OCI-LY1 (cell line): ENCODE data around the gene EVI2B.
"Not testable (repeated sequence)": the region's sequence is repeated elsewhere in the genome, so short reads cannot be mapped to it uniquely, and the experiment has no call there.

ENCODE experiments used
- H2AFZ ChIP-seq: fragments of 200-600 bp; sonication (generic), shearing (Covaris generic); 2 replicates; pipeline ENCODE4 v1.6.0; 2014; ENCODE audit warnings: antibody characterized with exemption, mild to moderate bottlenecking, low read length
- H3F3A ChIP-seq: fragments of 200-600 bp; sonication (generic), shearing (Covaris generic); 2 replicates; pipeline ENCODE4 v1.6.0; 2014; ENCODE audit warnings: mild to moderate bottlenecking, antibody characterized with exemption, low read length, moderate library complexity; ENCODE audit not compliant: insufficient read depth
- H3K27ac ChIP-seq: fragments of 200-600 bp; sonication (generic); 2 replicates; pipeline ENCODE4 v1.5.1; 2014; ENCODE audit warnings: low read length, mixed run types, mild to moderate bottlenecking, low read depth; ENCODE audit not compliant: poor library complexity, severe bottlenecking
- H3K27me3 ChIP-seq: fragments of 200-600 bp; sonication (generic); 2 replicates; pipeline ENCODE4 v1.6.0; 2014; ENCODE audit warnings: antibody characterized with exemption, mild to moderate bottlenecking, low read length, moderate library complexity; ENCODE audit not compliant: insufficient read depth
- H3K36me3 ChIP-seq: fragments of 200-600 bp; sonication (generic); 2 replicates; pipeline ENCODE4 v1.6.1; 2014; ENCODE audit warnings: mild to moderate bottlenecking, antibody characterized with exemption, low read length, moderate library complexity, mixed read lengths; ENCODE audit not compliant: insufficient read depth
- H3K4me1 ChIP-seq: fragments of 200-600 bp; sonication (generic); 2 replicates; pipeline ENCODE4 v1.5.1; 2014; ENCODE audit warnings: mild to moderate bottlenecking, low read length, moderate library complexity; ENCODE audit not compliant: insufficient read depth, severe bottlenecking
- H3K4me2 ChIP-seq: fragments of 200-600 bp; sonication (generic), shearing (Covaris generic); 2 replicates; pipeline ENCODE4 v1.6.1; 2014; ENCODE audit warnings: low read length
- H3K4me3 ChIP-seq: fragments of 200-600 bp; sonication (generic); 2 replicates; pipeline ENCODE4 v1.5.1; 2014; ENCODE audit warnings: low read length, low read depth, mild to moderate bottlenecking, mixed read lengths; ENCODE audit not compliant: poor library complexity, severe bottlenecking
- H3K79me2 ChIP-seq: fragments of 200-600 bp; shearing (Covaris generic); 2 replicates; pipeline ENCODE4 v1.6.1; 2016; ENCODE audit warnings: mixed run types, low read length, mixed read lengths; ENCODE audit not compliant: insufficient read depth
- H3K9ac ChIP-seq: fragments of 200-600 bp; sonication (generic), shearing (Covaris generic); 2 replicates; pipeline ENCODE4 v1.6.1; 2014; ENCODE audit warnings: mild to moderate bottlenecking, low read length, mixed read lengths
- H3K9me2 ChIP-seq: fragments of 200-600 bp; sonication (generic), shearing (Covaris generic); 2 replicates; pipeline ENCODE4 v1.6.1; 2014; ENCODE audit warnings: low read depth, mild to moderate bottlenecking, low read length, mixed read lengths
- H3K9me3 ChIP-seq: fragments of 200-600 bp; shearing (Covaris generic); 2 replicates; pipeline ENCODE4 v1.6.1; 2014; ENCODE audit warnings: low read length, mixed read lengths
- H4K20me1 ChIP-seq: fragments of 200-600 bp; sonication (generic), shearing (Covaris generic); 2 replicates; pipeline ENCODE4 v1.6.0; 2016; ENCODE audit warnings: mild to moderate bottlenecking, low read length; ENCODE audit not compliant: insufficient read depth
- EZH2 ChIP-seq: fragments of 200-600 bp; sonication (generic), shearing (Covaris generic); IDR thresholded peaks from 2 replicates; pipeline ENCODE4 v1.8.0; 2017; ENCODE audit warnings: borderline replicate concordance, mixed run types, mild to moderate bottlenecking, antibody characterized with exemption, low read length, moderate library complexity, mixed read lengths
- TF ChIP-seq, protein P1 (sequence below): fragments of 200-600 bp; sonication (generic), shearing (Covaris generic); IDR thresholded peaks from 2 replicates; pipeline ENCODE4 v1.5.1; 2017; ENCODE audit warnings: mild to moderate bottlenecking, antibody characterized with exemption, low read length, moderate library complexity, mixed read lengths

Gene EVI2B

DNA sequence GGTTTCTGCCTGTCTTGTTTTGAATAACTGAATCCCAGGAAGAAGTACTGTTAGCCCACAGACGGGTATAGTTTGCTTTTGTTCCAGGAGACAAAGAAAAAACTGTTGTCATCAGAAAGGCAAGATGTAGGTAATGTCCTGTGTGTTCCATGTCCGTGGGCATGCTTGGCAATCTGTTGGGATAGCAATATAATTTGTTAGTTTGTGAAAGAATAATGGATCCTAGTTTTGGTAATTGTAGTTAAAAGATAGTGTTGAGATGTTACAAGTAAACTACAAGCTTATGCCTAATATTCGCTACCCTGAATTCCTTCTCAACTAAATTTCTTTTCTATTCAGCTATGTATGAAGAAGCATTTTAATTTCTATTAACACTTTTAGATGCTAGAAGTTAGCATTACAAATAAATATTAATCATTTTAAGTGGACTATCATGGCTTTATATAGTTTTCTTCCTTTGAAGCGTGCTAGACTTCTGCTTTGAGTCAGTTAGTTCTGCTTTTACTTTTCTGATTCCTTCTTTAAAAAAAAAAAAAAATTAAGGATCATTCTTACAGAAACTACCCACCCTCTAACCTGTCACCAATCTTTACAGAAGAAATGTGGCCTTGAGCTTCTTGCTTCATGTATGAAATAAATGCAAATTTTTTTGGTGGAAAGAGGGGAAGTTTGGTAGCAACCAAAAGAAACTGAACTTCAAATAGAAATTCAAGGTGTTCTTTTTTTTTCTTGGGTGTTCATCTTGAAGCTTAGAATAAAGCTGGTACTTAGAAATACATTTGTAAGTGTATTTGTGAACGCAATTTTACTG is 5.2 kb upstream of the EVI2B start:
- H2AFZ ChIP-seq, result no peak overlapping the region
- no peak for TF ChIP-seq EZH2
- TF ChIP-seq, protein P1, sequence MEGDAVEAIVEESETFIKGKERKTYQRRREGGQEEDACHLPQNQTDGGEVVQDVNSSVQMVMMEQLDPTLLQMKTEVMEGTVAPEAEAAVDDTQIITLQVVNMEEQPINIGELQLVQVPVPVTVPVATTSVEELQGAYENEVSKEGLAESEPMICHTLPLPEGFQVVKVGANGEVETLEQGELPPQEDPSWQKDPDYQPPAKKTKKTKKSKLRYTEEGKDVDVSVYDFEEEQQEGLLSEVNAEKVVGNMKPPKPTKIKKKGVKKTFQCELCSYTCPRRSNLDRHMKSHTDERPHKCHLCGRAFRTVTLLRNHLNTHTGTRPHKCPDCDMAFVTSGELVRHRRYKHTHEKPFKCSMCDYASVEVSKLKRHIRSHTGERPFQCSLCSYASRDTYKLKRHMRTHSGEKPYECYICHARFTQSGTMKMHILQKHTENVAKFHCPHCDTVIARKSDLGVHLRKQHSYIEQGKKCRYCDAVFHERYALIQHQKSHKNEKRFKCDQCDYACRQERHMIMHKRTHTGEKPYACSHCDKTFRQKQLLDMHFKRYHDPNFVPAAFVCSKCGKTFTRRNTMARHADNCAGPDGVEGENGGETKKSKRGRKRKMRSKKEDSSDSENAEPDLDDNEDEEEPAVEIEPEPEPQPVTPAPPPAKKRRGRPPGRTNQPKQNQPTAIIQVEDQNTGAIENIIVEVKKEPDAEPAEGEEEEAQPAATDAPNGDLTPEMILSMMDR, result no peak

GRCh38 chr17:31318298-31318801 is 4.5 kb upstream of the EVI2B start:
- Histone ChIP-seq H2AFZ (no peak overlapping the region), H3K4me2 (peak overlapping the region; percentile 72), H3K36me3 (peaks cover 34% of the 10 kb centered on the region), H3K4me1 (peaks cover 71% of the 10 kb centered on the region), H3K4me3 (peak overlapping the region; percentile 89), H4K20me1 (no peaks in the 10 kb centered on the region), H3K9me2 (no peaks in the 10 kb centered on the region), H3K27ac (peak overlapping the region; percentile 98), H3K79me2 (peaks cover 48% of the 10 kb centered on the region), H3K9ac (peak overlapping the region; percentile 82), H3F3A (peaks cover 10% of the 10 kb centered on the region), H3K27me3 (no peaks in the 10 kb centered on the region), H3K9me3 (no peaks in the 10 kb centered on the region)
- no peak for TF ChIP-seq EZH2
- TF ChIP-seq, protein P1, result no peak

More for the DNA sequence above, 5.2 kb upstream of the EVI2B start:
- Histone ChIP-seq H3K27me3 (no peaks in the 10 kb centered on the region), H3K4me3 (peak overlapping the region; percentile 89), H3K9me3 (no peaks in the 10 kb centered on the region), H3K4me2 (peak overlapping the region; percentile 72), H4K20me1 (no peaks in the 10 kb centered on the region), H3F3A (peaks cover 8% of the 10 kb centered on the region), H3K36me3 (peaks cover 34% of the 10 kb centered on the region), H3K4me1 (peaks cover 64% of the 10 kb centered on the region), H3K27ac (peak overlapping the region; percentile 98), H3K9ac (peak overlapping the region; percentile 82), H3K9me2 (no peaks in the 10 kb centered on the region), H3K79me2 (peaks cover 48% of the 10 kb centered on the region)

- H3K4me2 ChIP-seq, result no peak overlapping the region
- no peaks in the 10 kb centered on the region for H3K9me2 ChIP-seq
- H3K36me3 ChIP-seq, result peaks cover 23% of the 10 kb centered on the region
- peak overlapping the region; percentile 98 for H3K27ac ChIP-seq
- H3K4me3 ChIP-seq, result peak overlapping the region; percentile 58
- no peak overlapping the region for H3K9ac ChIP-seq
- TF ChIP-seq, protein P1, result no peak
- no peak for TF ChIP-seq EZH2
- H2AFZ ChIP-seq, result no peak overlapping the region
- peaks cover 50% of the 10 kb centered on the region for H3K79me2 ChIP-seq
- H3K4me1 ChIP-seq, result peaks cover 88% of the 10 kb centered on the region
- no peaks in the 10 kb centered on the region for H3K27me3 ChIP-seq
- H3K9me3 ChIP-seq, result no peaks in the 10 kb centered on the region
- H3F3A ChIP-seq, result peaks cover 9% of the 10 kb centered on the region
- no peaks in the 10 kb centered on the region for H4K20me1 ChIP-seq
These were observed 887 bp upstream of the EVI2B start for GRCh38 chr17:31314782-31315100.

DNA sequence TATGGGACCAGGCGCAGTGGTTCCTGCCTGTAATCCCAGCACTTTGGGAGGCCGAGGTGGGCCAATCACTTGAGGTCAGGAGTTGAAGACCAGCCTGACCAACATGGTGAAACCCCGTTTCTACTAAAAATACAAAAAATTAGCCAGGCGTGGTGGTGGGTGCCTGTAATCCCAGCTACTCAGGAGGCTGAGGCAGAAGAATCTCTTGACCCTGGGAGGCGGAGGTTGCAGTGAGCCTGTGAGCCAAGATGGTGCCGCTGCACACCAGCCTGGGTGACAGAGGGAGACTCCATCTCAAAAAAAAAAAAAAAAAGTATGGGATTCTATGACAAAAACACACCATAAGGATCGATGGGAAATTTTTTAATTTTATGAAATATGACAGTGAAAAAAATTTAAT is 1.6 kb downstream of the EVI2B start:
- peak overlapping the region; percentile 98 for H3K27ac ChIP-seq
- peak overlapping the region; percentile 91 for H3K4me2 ChIP-seq
- not testable (repeated sequence) for H4K20me1 ChIP-seq, H3K9me3 ChIP-seq, H2AFZ ChIP-seq, H3K27me3 ChIP-seq, H3K9me2 ChIP-seq
- H3F3A ChIP-seq, result peaks cover 11% of the 10 kb centered on the region
- H3K4me1 ChIP-seq, result peaks cover 88% of the 10 kb centered on the region
- H3K79me2 ChIP-seq, result peaks cover 44% of the 10 kb centered on the region
- peak overlapping the region; percentile 82 for H3K9ac ChIP-seq
- H3K36me3 ChIP-seq, result peaks cover 16% of the 10 kb centered on the region
- peak overlapping the region; percentile 58 for H3K4me3 ChIP-seq
